ENCODE measurements around the gene RBMS2.

DNA sequence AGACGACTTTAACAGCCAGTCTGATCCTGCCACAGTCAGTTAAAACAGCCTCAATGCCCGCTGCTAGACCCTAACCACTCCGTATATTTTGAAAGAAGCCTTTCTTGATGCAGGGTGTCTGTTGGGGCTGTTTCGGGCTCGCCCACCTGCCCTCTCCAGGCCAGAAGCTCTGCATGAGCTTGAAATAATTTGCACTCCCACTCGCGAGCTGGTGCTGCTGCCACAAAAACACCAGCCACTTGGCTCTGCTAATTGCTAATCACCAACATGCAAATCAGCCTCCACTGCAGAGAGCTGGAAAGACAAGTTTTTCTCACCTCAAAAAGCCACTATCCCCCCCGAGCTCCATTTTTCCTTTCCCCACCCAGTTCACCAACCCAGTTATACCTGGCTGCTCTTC is 93.0 kb downstream of the RBMS2 start:
- TF ChIP-seq CTCF (IDR thresholded peaks at IDR 0.05; ENCODE audit: insufficient read depth, low read depth, low read length): no peak
- TF ChIP-seq EZH2 (IDR thresholded peaks at IDR 0.05; ENCODE audit: insufficient read depth, low read length): no peak

Measured in astrocyte (in vitro differentiated cells and primary cell).